IPS-18c (cell line): ENCODE measurements around the gene WNT9A.
A peak's percentile ranks its signal among the peaks of the same experiment; 100 is the strongest.

ENCODE experiments used
- H3K4me3 ChIP-seq: 2 replicates; pipeline ENCODE4 v1.7.0; 2013; ENCODE audit warnings: low read depth, mild to moderate bottlenecking, low read length, moderate library complexity; ENCODE audit not compliant: insufficient read depth
- H3K9me3 ChIP-seq: one replicate; pipeline ENCODE4 v1.6.1; 2013; ENCODE audit warnings: mild to moderate bottlenecking, low read length, moderate library complexity; ENCODE audit not compliant: control insufficient read depth, insufficient read depth

WNT9A gene

DNA sequence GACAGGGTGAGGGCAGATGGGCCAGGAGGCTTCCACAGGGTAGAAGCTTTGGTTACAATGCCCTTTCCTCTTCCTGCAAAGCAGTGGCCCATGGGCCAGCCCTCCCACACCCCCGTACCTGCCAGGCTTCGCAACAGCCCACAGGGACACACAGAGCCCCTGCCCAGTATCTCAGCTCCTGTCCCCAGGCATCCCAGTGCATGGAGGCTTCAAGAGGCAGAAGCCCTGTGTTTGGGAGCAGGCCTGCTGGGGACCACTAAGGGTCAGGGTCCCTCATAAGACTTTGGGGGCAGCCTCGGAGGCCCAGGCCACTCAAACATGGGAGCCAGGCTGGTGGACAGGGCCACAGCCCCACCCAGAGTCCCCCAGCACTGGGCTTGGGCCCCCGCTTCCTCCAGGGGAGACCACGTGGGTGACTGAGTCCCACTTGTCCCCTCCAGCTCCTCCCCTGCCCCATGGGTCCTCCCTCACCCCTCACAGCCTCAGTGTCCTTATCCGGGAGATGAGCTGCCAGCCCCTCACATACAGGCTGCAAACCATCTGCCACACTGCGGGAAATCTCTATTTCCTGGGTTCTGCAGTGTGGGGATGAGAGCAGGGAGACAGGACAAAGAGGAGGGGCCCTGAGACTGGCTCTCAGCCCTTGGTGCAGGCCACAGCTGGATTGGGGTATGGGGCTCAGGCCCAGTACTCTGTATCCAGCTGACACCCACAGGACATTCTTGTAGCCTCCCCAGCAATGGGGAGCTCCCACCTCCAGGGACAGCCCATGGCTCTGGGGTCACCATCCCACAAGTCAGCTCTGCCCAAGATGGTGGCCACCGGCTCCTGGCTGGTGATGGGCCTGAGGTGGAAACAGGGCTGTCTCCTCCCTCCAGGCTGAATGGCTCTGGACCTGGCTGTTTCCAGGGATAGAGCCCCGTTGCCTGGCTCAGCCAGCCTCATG is 50.7 kb downstream of the WNT9A start:
- no peak overlapping the region for H3K4me3 ChIP-seq
- peaks cover 2% of the 10 kb centered on the region for H3K9me3 ChIP-seq

DNA sequence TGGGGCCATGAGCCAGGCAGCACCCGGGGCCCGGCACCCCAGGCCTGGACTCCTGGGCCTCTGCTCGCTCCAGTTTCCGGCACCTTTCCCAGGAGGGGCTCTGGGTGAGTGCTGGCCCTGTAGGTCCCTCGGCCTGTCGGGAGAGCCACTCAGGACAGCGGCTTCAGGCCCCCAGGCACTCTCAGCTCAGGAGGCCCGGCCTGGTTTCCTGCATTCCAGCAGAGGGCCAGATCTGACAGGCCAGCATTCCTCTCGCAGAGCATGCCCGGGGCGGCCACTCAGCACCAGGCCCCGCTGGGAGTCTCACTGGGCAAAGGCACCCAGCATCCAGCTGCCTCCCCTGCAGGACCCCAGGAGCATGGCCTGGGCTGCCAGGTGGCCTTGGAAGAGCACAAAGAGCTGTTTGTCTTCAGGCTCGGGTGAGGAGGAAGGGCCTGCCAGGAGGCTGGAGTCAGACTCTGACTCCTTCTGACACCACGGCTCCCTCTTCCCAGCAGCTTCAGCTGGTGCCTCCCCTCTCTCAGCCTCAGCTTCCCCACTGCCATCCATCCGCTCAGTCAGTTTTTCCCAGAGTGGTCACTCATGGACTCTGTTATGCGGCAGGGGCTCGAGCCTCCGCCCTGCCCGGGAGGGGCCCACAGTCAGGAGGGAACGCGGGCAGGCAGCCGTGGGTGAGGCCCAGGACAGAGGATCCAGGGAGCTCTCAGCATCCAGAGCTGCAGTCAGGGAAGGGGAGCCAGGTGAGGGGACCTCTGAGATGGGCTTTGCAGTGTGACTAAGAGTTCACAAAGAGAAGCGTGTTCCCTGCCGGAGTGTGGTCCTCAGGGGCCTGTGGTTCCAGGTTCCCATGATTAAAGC is 51.7 kb downstream of the WNT9A start:
- peaks cover 2% of the 10 kb centered on the region for H3K9me3 ChIP-seq
- H3K4me3 ChIP-seq, result no peak overlapping the region

DNA sequence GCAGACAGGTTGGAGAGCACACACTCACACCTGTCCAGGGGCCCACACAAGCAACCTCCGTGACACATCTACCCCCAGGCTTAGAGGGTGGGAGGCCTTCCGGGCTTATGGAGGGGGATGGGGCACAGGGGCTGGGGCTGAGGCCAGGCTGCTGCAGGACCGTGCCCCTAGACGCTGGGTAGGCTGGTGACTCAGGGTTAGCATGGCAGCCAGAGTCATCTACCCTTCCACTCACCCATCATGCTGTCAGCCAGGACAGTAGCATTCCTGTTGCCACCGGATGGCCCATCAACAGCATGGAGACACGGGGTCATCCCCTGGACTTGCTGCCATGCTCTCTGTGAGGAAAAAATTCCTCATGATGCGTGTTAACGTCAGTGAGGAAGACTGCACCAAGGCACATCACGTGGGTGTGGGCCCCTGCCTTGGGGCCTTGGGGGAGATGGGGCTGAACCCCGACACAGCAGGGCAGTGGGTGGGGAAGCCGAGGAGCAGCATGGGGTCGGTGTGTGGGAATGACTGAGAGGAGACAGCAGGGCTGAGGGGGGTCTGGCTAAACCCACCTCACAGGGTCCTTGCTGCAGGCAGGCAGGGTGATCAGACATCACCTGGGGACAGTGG is 52.8 kb downstream of the WNT9A start:
- Histone ChIP-seq H3K9me3 (no peaks in the 10 kb centered on the region), H3K4me3 (no peak overlapping the region)

DNA sequence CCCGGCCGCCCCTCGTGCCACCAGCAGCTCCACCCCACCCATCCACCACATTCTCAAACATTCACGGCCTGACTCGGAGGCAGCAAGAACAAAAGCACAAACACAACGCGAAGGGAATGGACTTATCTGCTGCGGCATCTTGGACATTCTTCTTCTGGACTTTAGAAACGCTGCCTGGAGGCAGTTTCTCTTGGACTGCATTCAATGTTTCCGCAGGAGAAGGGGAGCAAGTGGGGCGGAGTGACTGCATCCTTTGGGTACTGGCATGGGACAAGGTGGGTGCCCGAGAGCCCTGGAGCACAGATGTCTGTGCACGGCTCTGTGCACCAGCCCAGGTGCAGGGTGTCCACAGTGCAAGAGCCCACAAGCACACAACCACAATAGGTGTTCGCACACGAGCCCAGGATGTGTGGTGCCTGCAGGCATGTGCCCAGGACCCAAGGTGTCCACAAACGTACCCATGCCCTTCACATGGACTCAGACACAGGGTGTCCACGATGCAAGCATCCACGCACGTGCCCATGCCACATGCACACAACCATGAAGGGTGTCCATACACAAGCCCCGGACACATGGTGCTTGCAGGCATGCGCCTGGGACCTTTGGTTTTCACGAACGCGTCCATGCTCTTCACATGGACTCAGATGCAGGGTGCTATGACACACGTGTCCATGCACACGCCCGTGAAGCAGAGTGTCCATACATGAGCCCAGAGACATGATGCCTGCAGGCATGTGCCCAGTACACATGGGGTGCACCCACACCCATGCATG is 53.6 kb downstream of the WNT9A start:
- Histone ChIP-seq H3K4me3 (no peak overlapping the region), H3K9me3 (no peaks in the 10 kb centered on the region)

- H3K9me3 ChIP-seq, result no peaks in the 10 kb centered on the region
- no peak overlapping the region for H3K4me3 ChIP-seq
These were observed 54.3 kb downstream of the WNT9A start for GRCh38 chr1:227893300-227893948.

GRCh38 chr1:227892489-227893299 is 55.0 kb downstream of the WNT9A start:
- H3K4me3 ChIP-seq, result no peak overlapping the region
- no peaks in the 10 kb centered on the region for H3K9me3 ChIP-seq

GRCh38 chr1:227891955-227892488 is 55.7 kb downstream of the WNT9A start:
- Histone ChIP-seq H3K4me3 (no peak overlapping the region), H3K9me3 (no peaks in the 10 kb centered on the region)

DNA sequence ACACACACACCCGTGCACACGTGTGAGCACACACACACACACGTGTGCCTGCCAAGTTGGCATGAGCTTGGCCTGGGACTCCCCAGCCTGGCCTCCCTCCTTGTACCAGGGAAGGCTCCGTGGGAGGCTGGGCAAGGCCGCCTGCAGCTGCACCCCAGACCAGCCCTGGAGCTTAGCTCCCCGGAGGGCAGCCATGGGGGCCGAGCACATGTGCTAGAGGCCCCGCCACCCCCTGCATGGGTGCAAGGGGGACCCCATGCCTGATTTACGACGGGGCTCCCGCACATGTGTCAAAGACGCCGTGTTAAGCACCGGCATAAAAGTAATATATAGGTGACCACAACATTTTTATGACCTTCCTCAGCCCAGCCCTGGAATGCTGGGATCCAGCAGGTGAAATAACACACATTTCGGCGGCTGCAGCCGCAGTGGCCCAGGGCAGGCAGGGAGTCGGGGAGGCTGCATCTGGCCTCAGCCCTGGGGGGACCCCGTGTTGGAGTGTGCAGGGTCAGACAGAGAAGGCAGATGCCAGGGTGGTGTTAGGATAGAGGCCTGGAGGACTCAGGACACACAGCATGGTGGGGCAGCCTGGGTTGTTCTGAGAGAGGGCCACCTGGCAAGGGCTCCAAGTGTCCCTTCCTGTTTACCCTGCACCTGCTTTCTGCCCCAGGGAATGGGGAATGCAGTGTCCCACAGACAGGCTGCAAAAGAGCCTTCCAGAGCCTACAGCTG is 56.3 kb downstream of the WNT9A start:
- H3K4me3 ChIP-seq, result no peak overlapping the region
- H3K9me3 ChIP-seq, result no peaks in the 10 kb centered on the region

GRCh38 chr1:227890451-227891222 is 57.1 kb downstream of the WNT9A start:
- no peak overlapping the region for H3K4me3 ChIP-seq
- H3K9me3 ChIP-seq, result no peaks in the 10 kb centered on the region

DNA sequence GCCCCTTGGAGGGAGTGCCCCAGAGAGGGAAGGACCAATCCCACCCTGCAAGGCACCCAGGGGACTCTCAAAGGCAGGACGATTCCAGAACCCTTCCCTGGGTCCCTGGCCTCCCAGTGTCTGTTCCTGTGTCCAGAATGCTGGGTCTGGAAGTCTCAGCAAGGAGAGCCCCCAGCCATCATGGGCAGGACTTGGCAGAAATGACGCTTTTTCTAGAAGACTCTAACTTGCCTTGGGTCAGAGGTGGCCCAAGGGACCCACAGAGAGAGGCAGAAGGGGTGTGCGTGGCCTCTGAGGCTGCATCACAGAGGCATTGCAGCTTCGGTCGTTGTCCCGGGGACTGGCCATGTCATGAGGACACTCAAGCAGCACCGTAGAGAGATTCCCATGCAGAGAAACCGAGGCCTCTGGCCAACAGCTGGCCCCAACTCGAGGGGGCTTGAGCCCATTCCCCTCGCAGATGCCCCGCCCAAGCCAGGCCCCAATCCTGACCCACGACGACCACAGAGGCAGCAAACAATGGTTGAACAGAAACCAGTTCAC is 57.8 kb downstream of the WNT9A start:
- Histone ChIP-seq H3K9me3 (no peaks in the 10 kb centered on the region), H3K4me3 (no peak overlapping the region)

GRCh38 chr1:227889047-227889862 is 58.5 kb downstream of the WNT9A start:
- no peaks in the 10 kb centered on the region for H3K9me3 ChIP-seq
- H3K4me3 ChIP-seq, result no peak overlapping the region

GRCh38 chr1:227888404-227889046 is 59.2 kb downstream of the WNT9A start:
- Histone ChIP-seq H3K9me3 (no peaks in the 10 kb centered on the region), H3K4me3 (peak overlapping the region; percentile 47; the same call in 1 of the 2 replicates)
